ENCODE measurements around the gene CIRBP. TPM values are rescaled to one million over a fixed set of nuclear protein-coding genes. Genes with fewer than 3 reads are reported as not detected.

CIRBP gene
- total and polyA plus RNA-seq, 2 of the 13 experiments (the other 11 are each of a cell fraction or from before 2014, with no cell fraction given) = 133 to 140 TPM

DNA sequence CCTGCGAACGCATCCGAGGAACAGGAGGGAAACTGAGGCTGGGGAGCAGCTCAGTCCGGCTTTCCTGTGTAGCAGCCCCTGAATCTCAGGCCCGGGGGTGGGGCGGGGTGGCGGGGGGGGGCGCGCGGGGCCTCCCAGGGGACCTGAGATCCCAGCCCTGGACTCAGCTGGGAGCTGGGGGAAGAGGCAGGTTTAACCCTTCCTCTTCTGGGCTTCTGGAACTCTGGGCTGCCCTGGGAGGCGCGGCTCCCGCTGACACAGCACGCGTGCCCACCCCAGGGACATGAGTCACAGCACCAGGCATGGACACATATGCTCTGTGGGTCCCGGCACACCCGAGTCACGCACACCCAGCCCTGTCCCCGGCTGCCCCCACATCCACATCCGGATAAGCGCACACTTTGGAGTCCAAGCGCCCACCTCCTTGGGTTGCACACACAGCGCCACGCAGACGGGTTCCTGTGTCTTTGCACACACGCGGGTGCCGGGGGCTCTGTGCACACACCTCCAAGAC is 3.5 kb upstream of the CIRBP start (continued):
- TF ChIP-seq AHDC1 (CRISPR knock-in tag; IDR thresholded peaks at IDR 0.05; ENCODE audit: borderline replicate concordance) (no peak), ZNF180 (CRISPR knock-in tag; IDR thresholded peaks at IDR 0.05; ENCODE audit: borderline replicate concordance, low read depth) (no peak), ZSCAN12 (CRISPR knock-in tag; IDR thresholded peaks at IDR 0.05) (no peak), BRD4 (CRISPR knock-in tag; IDR thresholded peaks at IDR 0.05) (no peak), ZNF775 (CRISPR knock-in tag; IDR thresholded peaks at IDR 0.05; ENCODE audit: borderline replicate concordance) (no peak), ZNF598 (CRISPR knock-in tag; IDR thresholded peaks at IDR 0.05; ENCODE audit: borderline replicate concordance) (no peak), ZNF614 (CRISPR knock-in tag; IDR thresholded peaks at IDR 0.05; ENCODE audit: borderline replicate concordance) (no peak), RFXANK (CRISPR knock-in tag; IDR thresholded peaks at IDR 0.05) (no peak), ZBTB20 (CRISPR knock-in tag; IDR thresholded peaks at IDR 0.05; ENCODE audit: borderline replicate concordance, low read depth) (no peak), CHCHD3 (CRISPR knock-in tag; IDR thresholded peaks at IDR 0.05) (0 out of 2 replicates have a peak, but pooled peaks have one; percentile 16), BHLHE40 (IDR thresholded peaks at IDR 0.05; ENCODE audit: low read length) (peak; percentile 50), ZMYM4 (CRISPR knock-in tag; IDR thresholded peaks at IDR 0.05) (no peak), AKAP8 (CRISPR knock-in tag; IDR thresholded peaks at IDR 0.05) (no peak), ZNF790 (CRISPR knock-in tag; IDR thresholded peaks at IDR 0.05; ENCODE audit: borderline replicate concordance) (peak; percentile 27; the same call in 1 of the 2 replicates), U2AF2 (IDR thresholded peaks at IDR 0.05; ENCODE audit: low read depth, low read length) (no peak), MTF2 (CRISPR knock-in tag; IDR thresholded peaks at IDR 0.05; ENCODE audit: borderline replicate concordance) (0 out of 2 replicates have a peak, but pooled peaks have one; percentile 32), ESRRA (CRISPR knock-in tag; IDR thresholded peaks at IDR 0.05; ENCODE audit: low read depth) (no peak), ZNF616 (CRISPR knock-in tag; IDR thresholded peaks at IDR 0.05; ENCODE audit: low read depth) (no peak), ZNF235 (CRISPR knock-in tag; IDR thresholded peaks at IDR 0.05; ENCODE audit: borderline replicate concordance) (no peak), FOXA1 (IDR thresholded peaks at IDR 0.05) (no peak), FOXA1 (CRISPR knock-in tag; IDR thresholded peaks at IDR 0.05) (no peak)
- TF ChIP-seq, protein P1, sequence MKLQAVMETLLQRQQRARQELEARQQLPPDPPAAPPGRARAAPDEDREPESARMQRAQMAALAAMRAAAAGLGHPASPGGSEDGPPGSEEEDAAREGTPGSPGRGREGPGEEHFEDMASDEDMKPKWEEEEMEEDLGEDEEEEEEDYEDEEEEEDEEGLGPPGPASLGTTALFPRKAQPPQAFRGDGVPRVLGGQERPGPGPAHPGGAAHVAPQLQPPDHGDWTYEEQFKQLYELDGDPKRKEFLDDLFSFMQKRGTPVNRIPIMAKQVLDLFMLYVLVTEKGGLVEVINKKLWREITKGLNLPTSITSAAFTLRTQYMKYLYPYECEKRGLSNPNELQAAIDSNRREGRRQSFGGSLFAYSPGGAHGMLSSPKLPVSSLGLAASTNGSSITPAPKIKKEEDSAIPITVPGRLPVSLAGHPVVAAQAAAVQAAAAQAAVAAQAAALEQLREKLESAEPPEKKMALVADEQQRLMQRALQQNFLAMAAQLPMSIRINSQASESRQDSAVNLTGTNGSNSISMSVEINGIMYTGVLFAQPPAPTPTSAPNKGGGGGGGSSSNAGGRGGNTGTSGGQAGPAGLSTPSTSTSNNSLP (IDR thresholded peaks at IDR 0.05; ENCODE audit: low read depth, low read length) = no peak

Data from HepG2 (cell line).